Keratinocyte (primary cell): ENCODE results near the gene EPAS1.

ENCODE experiments used
- CTCF ChIP-seq, 3 experiments: IDR thresholded peaks in 1 of 3; conservative IDR thresholded peaks in 1 of 3; optimal IDR thresholded peaks in 1 of 3; 2 replicates in 2 of 3; 3 replicates in 1 of 3; pipeline versions ENCODE3 to v1.5.1; 2011; ENCODE audit warnings: low read length in 3 of 3, mild to moderate bottlenecking in 3 of 3, moderate library complexity in 2 of 3, control low read depth in 1 of 3, inconsistent platforms in 1 of 3; ENCODE audit not compliant: insufficient read depth in 2 of 3; ENCODE audit errors: extremely low read depth in 1 of 3
- EZH2 ChIP-seq: IDR thresholded peaks from one replicate; pipeline ENCODE4 v1.6.1; 2012; ENCODE audit warnings: inconsistent platforms, mild to moderate bottlenecking, low read length, moderate library complexity

DNA sequence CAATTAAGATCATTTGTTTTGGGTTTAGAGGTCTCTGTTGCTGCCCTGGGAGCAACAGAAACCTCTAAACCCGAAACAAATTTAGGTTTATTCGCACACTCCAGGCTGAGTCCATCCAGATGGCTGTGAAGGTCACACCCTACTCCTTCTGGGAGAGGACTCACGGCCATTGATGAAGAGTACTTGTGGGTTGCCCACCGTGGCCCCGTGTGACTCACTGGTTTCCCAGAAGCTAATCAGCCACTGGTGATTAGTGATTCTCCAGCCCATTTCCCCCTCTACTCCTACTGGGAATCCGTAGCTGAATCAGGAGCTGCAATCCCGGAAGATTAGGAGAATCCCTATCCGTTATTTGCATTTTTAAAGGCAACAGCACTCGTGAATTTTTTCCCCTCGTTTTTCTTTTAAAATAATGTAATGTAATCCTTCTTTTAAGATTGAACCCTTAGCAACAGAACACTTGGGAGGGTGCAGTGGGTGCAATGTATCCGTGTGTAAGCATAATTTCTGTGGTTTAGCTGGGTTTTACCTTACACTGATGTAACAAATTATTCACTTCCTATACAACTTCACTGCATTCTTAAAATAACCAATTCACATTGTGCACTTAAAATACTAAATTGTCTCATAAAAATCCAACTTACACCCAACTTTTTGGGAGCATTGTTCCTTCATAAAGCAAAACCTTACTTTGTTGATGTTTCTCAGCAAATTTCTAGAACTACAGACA is 27.5 kb upstream of the EPAS1 start:
- no peak for TF ChIP-seq CTCF (optimal IDR thresholded peaks at IDR 0.05 in 1 of 3, IDR thresholded peaks at IDR 0.05 in 1 of 3, conservative IDR thresholded peaks at IDR 0.05 in 1 of 3; ENCODE audit: extremely low read depth in 1 of 3, insufficient read depth in 2 of 3, low read length in 3 of 3)
- TF ChIP-seq EZH2: no peak
